Activated CD4-positive, alpha-beta T cell treated with anti-CD3 and anti-CD28 coated beads, Interleukin-10, Interleukin-2, amounts not matched to agents 100 ng/mL and 50 ng/mL, durations not matched to agents 16 hours and 8 hours (primary cell): ENCODE data around the gene SCG5.

Source experiments
- DNase-seq: peaks from one replicate; pipeline ENCODE4 v3.0.0-alpha.2; 2020

SCG5 gene

GRCh38 chr15:32694222-32694983 lies 52.9 kb downstream of the SCG5 start:
- no peak for DNase-seq

GRCh38 chr15:32698773-32699390 lies 57.4 kb downstream of the SCG5 start:
- no peak for DNase-seq

- DNase-seq: no peak
Observed at GRCh38 chr15:32700501-32701150, 59.1 kb downstream of the SCG5 start.

GRCh38 chr15:32701863-32702262 lies 60.4 kb downstream of the SCG5 start:
- DNase-seq: no peak

GRCh38 chr15:32704395-32704981 lies 63.0 kb downstream of the SCG5 start:
- no peak for DNase-seq

- DNase-seq: no peak
Observed at GRCh38 chr15:32705446-32705845, 63.9 kb downstream of the SCG5 start.

- no peak for DNase-seq
Observed at GRCh38 chr15:32706704-32707103, 65.2 kb downstream of the SCG5 start.

- no peak for DNase-seq
Observed at GRCh38 chr15:32707436-32707835, 65.9 kb downstream of the SCG5 start.

GRCh38 chr15:32709295-32710033 lies 68.0 kb downstream of the SCG5 start:
- DNase-seq: no peak

GRCh38 chr15:32715276-32715675 lies 73.8 kb downstream of the SCG5 start:
- DNase-seq: no peak

- DNase-seq: no peak
Observed at GRCh38 chr15:32716216-32716914, 74.9 kb downstream of the SCG5 start.

GRCh38 chr15:32716915-32717425 lies 75.5 kb downstream of the SCG5 start:
- DNase-seq: peak; percentile 11

GRCh38 chr15:32717426-32718226 lies 76.1 kb downstream of the SCG5 start, which contains the start of gene GREM1:
GREM1 (plus strand) TSS chr15:32718004; CDS start chr15:32730691, 12,687 bp downstream.
- no peak for DNase-seq

GRCh38 chr15:32718227-32718820 lies 76.8 kb downstream of the SCG5 start:
- DNase-seq: no peak

GRCh38 chr15:32718821-32719716 lies 77.6 kb downstream of the SCG5 start:
- no peak for DNase-seq

GRCh38 chr15:32721596-32721995 lies 80.1 kb downstream of the SCG5 start:
- DNase-seq: no peak

- no peak for DNase-seq
Observed at GRCh38 chr15:32722136-32722535, 80.6 kb downstream of the SCG5 start.

- DNase-seq: peak; percentile 71
Observed at GRCh38 chr15:32723171-32723948, 81.8 kb downstream of the SCG5 start.
